Measurements from ENCODE around the gene COPG1. TPM values are rescaled to one million over a fixed set of nuclear protein-coding genes. Genes with fewer than 3 reads are reported as not detected.

Gene COPG1
- total RNA-seq, 1 donor from 2014 or later, result 111 TPM

- no peak for ATAC-seq
- DNase-seq (ENCODE audit: low spot score), result no peak
- intact Hi-C loops (cut with DNase I), result no loop called here
Measured at GRCh38 chr3:129310111-129311011, 61.0 kb downstream of the COPG1 start.

GRCh38 chr3:129311054-129311902, 61.9 kb downstream of the COPG1 start:
- intact Hi-C loops (cut with DNase I), result no loop called here
- no peak for ATAC-seq
- DNase-seq (ENCODE audit: low spot score), result no peak

GRCh38 chr3:129312021-129312639, 62.7 kb downstream of the COPG1 start:
- ATAC-seq (no peak), DNase-seq (ENCODE audit: low spot score) (no peak)
- intact Hi-C loops (cut with DNase I), result no loop called here

GRCh38 chr3:129312671-129313414, 63.4 kb downstream of the COPG1 start:
- intact Hi-C loops (cut with DNase I), result no loop called here
- ATAC-seq, result no peak
- DNase-seq (ENCODE audit: low spot score), result no peak

- ATAC-seq (no peak), DNase-seq (ENCODE audit: low spot score) (no peak)
- intact Hi-C loops (cut with DNase I), result no loop called here
Measured at GRCh38 chr3:129313415-129313664, 63.9 kb downstream of the COPG1 start.

- no peak for DNase-seq (ENCODE audit: low spot score)
- intact Hi-C loops (cut with DNase I), result no loop called here
- ATAC-seq, result peak; percentile 57
Measured at GRCh38 chr3:129313665-129314385, 64.4 kb downstream of the COPG1 start.

GRCh38 chr3:129314386-129315222, 65.2 kb downstream of the COPG1 start:
- intact Hi-C loops (cut with DNase I), result no loop called here
- ATAC-seq (peak; percentile 80), DNase-seq (ENCODE audit: low spot score) (peak; percentile 93)

- DNase-seq (ENCODE audit: low spot score), result peak; percentile 78
- intact Hi-C loops (cut with DNase I), result no loop called here
- ATAC-seq, result no peak
Measured at GRCh38 chr3:129315223-129315997, 66.0 kb downstream of the COPG1 start.

- intact Hi-C loops (cut with DNase I), result no loop called here
- ATAC-seq (no peak), DNase-seq (ENCODE audit: low spot score) (no peak)
Measured at GRCh38 chr3:129315998-129316247, 66.5 kb downstream of the COPG1 start.

- DNase-seq (ENCODE audit: low spot score) (peak; percentile 96), ATAC-seq (peak; percentile 59)
- intact Hi-C loops (cut with DNase I), result no loop called here
Measured at GRCh38 chr3:129316248-129317013, 67.0 kb downstream of the COPG1 start.

GRCh38 chr3:129317014-129317771, 67.8 kb downstream of the COPG1 start:
- DNase-seq (ENCODE audit: low spot score) (peak; percentile 65), ATAC-seq (no peak)
- intact Hi-C loops (cut with DNase I), result no loop called here

- intact Hi-C loops (cut with DNase I), result no loop called here
- DNase-seq (ENCODE audit: low spot score), result peak; percentile 49
- no peak for ATAC-seq
Measured at GRCh38 chr3:129317848-129318247, 68.4 kb downstream of the COPG1 start.

- intact Hi-C loops (cut with DNase I), result no loop called here
- ATAC-seq, result no peak
- DNase-seq (ENCODE audit: low spot score), result no peak
Measured at GRCh38 chr3:129318921-129319320, 69.5 kb downstream of the COPG1 start.

- intact Hi-C loops (cut with DNase I), result no loop called here
- DNase-seq (ENCODE audit: low spot score), result no peak
- ATAC-seq, result no peak
Measured at GRCh38 chr3:129320261-129320660, 70.9 kb downstream of the COPG1 start.

- ATAC-seq (no peak), DNase-seq (ENCODE audit: low spot score) (no peak)
- intact Hi-C loops (cut with DNase I), result no loop called here
Measured at GRCh38 chr3:129320825-129321487, 71.5 kb downstream of the COPG1 start.
